GM19193 (cell line): Measurements from ENCODE around the gene CD4.

Source experiments
- POLR2A ChIP-seq: IDR thresholded peaks from 4 replicates; pipeline ENCODE4 v1.6.1; 2011; ENCODE audit not compliant: insufficient read depth, insufficient read length; ENCODE audit errors: extremely low read depth

Gene CD4

GRCh38 chr12:6869049-6870021 lies 80.0 kb downstream of the CD4 start:
- peak; percentile 29 for TF ChIP-seq POLR2A
